Tibial artery (tissue), 4 donors: ENCODE measurements around the gene MALAT1.
A peak's percentile ranks its signal among the peaks of the same experiment; 100 is the strongest.
"Not testable (repeated sequence)": the region's sequence is repeated elsewhere in the genome, so short reads cannot be mapped to it uniquely, and the experiment has no call there.

Experiments
- DNase-seq, 2 donors: peaks; one replicate each; pipeline ENCODE4 v3.0.0-alpha.2; 2019
- H3K27ac ChIP-seq, 2 donors: fragments of 200-600 bp; sonication (generic) in 1 of 2; 1 replicate in 1 of 2; 2 replicates in 1 of 2; pipeline ENCODE4 v1.5.1; 2018 to 2019; ENCODE audit warnings: mild to moderate bottlenecking in 1 of 2
- H3K27me3 ChIP-seq, 2 donors: fragments of 200-600 bp; sonication (generic) in 1 of 2; one replicate each; pipeline versions ENCODE4 v1.5.1 to v1.6.0; 2016 to 2019
- H3K36me3 ChIP-seq, 3 donors: fragments of 200-600 bp; sonication (generic) in 2 of 3; one replicate each; pipeline ENCODE4 v1.5.1; 2016 to 2019; ENCODE audit warnings: mild to moderate bottlenecking in 2 of 3
- H3K4me1 ChIP-seq, 4 donors: fragments of 200-600 bp; sonication (generic) in 2 of 4; 1 replicate in 3 of 4; 2 replicates in 1 of 4; pipeline ENCODE4 v1.5.1; 2016 to 2019
- H3K4me3 ChIP-seq, 2 donors: fragments of 200-600 bp; sonication (generic) in 1 of 2; 1 replicate in 1 of 2; 2 replicates in 1 of 2; pipeline ENCODE4 v1.5.1; 2018 to 2019; ENCODE audit warnings: mild to moderate bottlenecking in 2 of 2
- H3K9me3 ChIP-seq, 3 donors: fragments of 200-600 bp; sonication (generic) in 1 of 3; one replicate each; pipeline ENCODE4 v1.5.1; 2016 to 2019
- intact Hi-C: fragments of 100-400 bp; cut with DNase I; formaldehyde crosslinking; loops from one replicate; pipeline ENCODE4 v1.15.0; 2023; ENCODE audit warnings: low total_unique reads
- TF ChIP-seq, protein P1 (sequence below), 2 experiments: fragments of 200-600 bp in 1 of 2; fragments of 450-650 bp in 1 of 2; IDR thresholded peaks; one replicate each; pipeline ENCODE4 v1.5.1; 2017 to 2019; ENCODE audit warnings: antibody characterized with exemption in 2 of 2, mild to moderate bottlenecking in 1 of 2, moderate library complexity in 1 of 2

Gene MALAT1

DNA sequence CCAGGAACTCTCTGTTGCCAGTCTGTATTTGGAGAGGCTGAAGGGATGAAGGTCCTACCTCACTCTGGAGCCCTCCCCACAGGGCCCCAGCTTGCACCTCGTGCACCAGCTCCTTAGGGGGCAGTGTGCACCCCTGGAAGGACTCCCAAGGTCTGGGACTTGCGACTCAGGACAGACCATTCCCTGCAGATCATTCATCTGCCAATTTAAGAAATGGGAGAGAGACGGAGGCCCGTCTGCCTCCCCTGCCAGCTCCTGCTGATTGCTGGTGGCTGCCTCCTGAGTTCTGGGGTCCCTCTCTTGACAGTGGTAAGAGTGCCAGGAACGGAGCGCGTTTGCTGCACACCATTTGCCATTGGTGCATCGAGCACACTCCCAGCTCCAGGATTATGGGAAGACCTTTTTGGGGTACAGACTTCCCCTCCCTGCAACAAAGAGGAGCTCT is 27.4 kb upstream of the MALAT1 start:
- intact Hi-C loops: loop anchor here (5.0 kb wide), 2 partner anchors 36 to 49 kb away; partner anchors contain the start of gene NEAT1
- TF ChIP-seq, protein P1, sequence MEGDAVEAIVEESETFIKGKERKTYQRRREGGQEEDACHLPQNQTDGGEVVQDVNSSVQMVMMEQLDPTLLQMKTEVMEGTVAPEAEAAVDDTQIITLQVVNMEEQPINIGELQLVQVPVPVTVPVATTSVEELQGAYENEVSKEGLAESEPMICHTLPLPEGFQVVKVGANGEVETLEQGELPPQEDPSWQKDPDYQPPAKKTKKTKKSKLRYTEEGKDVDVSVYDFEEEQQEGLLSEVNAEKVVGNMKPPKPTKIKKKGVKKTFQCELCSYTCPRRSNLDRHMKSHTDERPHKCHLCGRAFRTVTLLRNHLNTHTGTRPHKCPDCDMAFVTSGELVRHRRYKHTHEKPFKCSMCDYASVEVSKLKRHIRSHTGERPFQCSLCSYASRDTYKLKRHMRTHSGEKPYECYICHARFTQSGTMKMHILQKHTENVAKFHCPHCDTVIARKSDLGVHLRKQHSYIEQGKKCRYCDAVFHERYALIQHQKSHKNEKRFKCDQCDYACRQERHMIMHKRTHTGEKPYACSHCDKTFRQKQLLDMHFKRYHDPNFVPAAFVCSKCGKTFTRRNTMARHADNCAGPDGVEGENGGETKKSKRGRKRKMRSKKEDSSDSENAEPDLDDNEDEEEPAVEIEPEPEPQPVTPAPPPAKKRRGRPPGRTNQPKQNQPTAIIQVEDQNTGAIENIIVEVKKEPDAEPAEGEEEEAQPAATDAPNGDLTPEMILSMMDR (IDR thresholded peaks at IDR 0.05): peak; percentile 62 to 67
- Histone ChIP-seq H3K27ac (peak overlapping the region; percentile 95 to 100), H3K27me3 (no peaks in the 10 kb centered on the region), H3K9me3 (no peaks in the 10 kb centered on the region), H3K36me3 (no peaks in the 10 kb centered on the region), H3K4me1 (peaks cover 0 to 69% (median 36%) of the 10 kb centered on the region in 4 donors), H3K4me3 (peak overlapping the region; percentile 28 to 48)
- DNase-seq: peak; percentile 84 to 96

DNA sequence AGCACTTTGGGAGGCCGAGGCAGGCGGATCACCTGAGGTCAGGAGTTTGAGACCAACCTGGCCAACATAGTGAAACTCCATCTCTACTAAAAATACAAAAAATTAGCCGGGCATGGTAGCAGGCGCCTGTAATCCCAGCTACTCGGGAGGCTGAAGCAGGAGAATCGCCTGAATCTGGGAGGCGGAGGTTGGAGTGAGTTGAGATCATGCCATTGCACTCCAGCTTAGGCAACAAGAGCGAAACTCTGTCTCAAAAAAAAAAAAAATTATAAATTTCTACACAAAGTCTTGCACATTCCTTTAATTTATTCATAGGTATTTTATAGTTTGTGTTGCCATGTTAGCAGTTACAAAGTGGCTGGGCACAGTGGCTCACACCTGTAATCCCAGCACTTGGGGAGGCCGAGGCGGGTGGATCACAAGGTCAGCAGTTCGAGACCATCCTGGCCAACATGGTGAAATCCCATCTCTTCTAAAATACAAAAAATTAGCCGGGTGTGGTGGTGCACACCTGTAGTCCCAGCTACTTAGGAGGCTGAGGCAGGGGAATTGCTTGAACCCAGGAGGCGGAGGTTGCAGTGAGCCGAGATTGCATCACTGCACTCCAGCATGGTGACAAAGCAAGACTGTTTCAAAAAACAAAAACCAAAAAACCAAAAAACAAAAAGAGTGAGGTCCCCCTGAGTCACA is 26.1 kb upstream of the MALAT1 start:
- not testable (repeated sequence) for H3K27me3 ChIP-seq, H3K36me3 ChIP-seq, H3K9me3 ChIP-seq, DNase-seq
- peak overlapping the region; percentile 95 to 100 for H3K27ac ChIP-seq
- H3K4me3 ChIP-seq: peak overlapping the region; percentile 21 to 48
- intact Hi-C loops: loop anchor here (5.0 kb wide), 2 partner anchors 35 to 50 kb away; partner anchors contain the start of gene NEAT1
- peaks cover 0 to 74% (median 41%) of the 10 kb centered on the region in 4 donors for H3K4me1 ChIP-seq

GRCh38 chr11:65473278-65473860 is 25.5 kb upstream of the MALAT1 start:
- Histone ChIP-seq H3K4me1 (peaks cover 0 to 79% (median 47%) of the 10 kb centered on the region in 4 donors), H3K27ac (peak overlapping the region; percentile 95 to 100), H3K36me3 (no peaks in the 10 kb centered on the region), H3K27me3 (no peaks in the 10 kb centered on the region), H3K4me3 (no peak overlapping the region), H3K9me3 (no peaks in the 10 kb centered on the region)
- TF ChIP-seq, protein P1 (IDR thresholded peaks at IDR 0.05): no peak
- intact Hi-C loops: loop anchor here (5.0 kb wide), 2 partner anchors 34 to 51 kb away; partner anchors contain the start of gene NEAT1
- DNase-seq: no peak

- Histone ChIP-seq H3K9me3 (no peaks in the 10 kb centered on the region), H3K36me3 (no peaks in the 10 kb centered on the region), H3K27ac (peak overlapping the region; percentile 95 to 100), H3K4me1 (peaks cover 0 to 82% (median 55%) of the 10 kb centered on the region in 4 donors), H3K4me3 (no peak overlapping the region), H3K27me3 (no peaks in the 10 kb centered on the region)
- DNase-seq: no peak
- intact Hi-C loops: loop anchor here (5.0 kb wide), 2 partner anchors 32 to 53 kb away; partner anchors contain the start of gene NEAT1
- TF ChIP-seq, protein P1 (IDR thresholded peaks at IDR 0.05): no peak
These were observed 24.0 kb upstream of the MALAT1 start for GRCh38 chr11:65474864-65475263.

DNA sequence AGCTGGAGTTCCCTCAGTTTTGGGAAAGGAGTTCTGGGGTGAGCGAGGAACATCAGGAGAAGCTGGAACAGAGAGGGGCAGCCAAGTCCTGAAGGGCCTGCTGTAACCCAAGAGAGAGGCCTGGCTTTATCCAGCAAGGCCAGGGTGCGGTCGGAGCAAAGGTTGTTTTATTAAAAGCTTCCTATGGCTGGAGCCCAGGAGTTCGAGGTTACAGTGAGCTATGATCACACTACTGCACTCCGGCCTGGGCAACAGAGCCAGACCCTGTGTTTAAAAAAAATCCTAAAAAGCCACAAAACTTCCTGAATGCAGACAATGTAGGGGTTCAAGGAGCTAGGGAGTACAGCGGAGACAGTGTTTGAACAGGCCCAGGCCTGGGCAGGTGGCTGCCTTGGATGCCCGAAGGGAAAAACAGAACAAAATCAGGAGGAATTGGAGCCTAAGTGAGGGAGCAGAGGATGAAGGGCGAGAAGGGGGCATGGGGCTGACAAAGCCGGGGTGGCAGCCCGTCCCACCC is 22.2 kb upstream of the MALAT1 start:
- intact Hi-C loops: no loop called here
- peak overlapping the region; percentile 81 to 91 for H3K4me3 ChIP-seq
- H3K4me1 ChIP-seq: peaks cover 0 to 82% (median 58%) of the 10 kb centered on the region in 4 donors
- H3K9me3 ChIP-seq: no peaks in the 10 kb centered on the region
- DNase-seq: peak; percentile 30 to 72
- H3K36me3 ChIP-seq: no peaks in the 10 kb centered on the region
- no peaks in the 10 kb centered on the region for H3K27me3 ChIP-seq
- H3K27ac ChIP-seq: peak overlapping the region; percentile 97 to 99
- TF ChIP-seq, protein P1 (IDR thresholded peaks at IDR 0.05): no peak
